NCI-H128 (cell line): Measurements from ENCODE around the gene DBNL.

Source experiments
- DNase-seq: peaks from one replicate; lab custom pipeline; 2025; ENCODE audit not compliant: unreplicated experiment; lab: John Stamatoyannopoulos, UW

The DBNL gene

GRCh38 chr7:44108768-44109750 lies 64.6 kb downstream of the DBNL start:
- DNase-seq = no peak

DNA sequence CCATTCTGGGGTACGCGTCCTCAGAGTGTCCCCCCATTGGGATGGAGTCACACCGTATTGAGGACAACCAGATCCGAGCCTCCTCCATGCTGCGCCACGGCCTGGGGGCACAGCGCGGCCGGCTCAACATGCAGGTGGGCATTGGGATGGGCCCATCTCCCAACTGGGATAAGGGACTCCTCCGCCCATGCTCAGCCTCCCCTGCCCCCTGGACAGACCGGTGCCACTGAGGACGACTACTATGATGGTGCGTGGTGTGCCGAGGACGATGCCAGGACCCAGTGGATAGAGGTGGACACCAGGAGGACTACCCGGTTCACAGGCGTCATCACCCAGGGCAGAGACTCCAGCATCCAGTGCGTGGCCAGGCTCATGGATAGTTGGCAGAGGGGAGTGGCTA lies 65.5 kb downstream of the DBNL start:
- DNase-seq = no peak

DNA sequence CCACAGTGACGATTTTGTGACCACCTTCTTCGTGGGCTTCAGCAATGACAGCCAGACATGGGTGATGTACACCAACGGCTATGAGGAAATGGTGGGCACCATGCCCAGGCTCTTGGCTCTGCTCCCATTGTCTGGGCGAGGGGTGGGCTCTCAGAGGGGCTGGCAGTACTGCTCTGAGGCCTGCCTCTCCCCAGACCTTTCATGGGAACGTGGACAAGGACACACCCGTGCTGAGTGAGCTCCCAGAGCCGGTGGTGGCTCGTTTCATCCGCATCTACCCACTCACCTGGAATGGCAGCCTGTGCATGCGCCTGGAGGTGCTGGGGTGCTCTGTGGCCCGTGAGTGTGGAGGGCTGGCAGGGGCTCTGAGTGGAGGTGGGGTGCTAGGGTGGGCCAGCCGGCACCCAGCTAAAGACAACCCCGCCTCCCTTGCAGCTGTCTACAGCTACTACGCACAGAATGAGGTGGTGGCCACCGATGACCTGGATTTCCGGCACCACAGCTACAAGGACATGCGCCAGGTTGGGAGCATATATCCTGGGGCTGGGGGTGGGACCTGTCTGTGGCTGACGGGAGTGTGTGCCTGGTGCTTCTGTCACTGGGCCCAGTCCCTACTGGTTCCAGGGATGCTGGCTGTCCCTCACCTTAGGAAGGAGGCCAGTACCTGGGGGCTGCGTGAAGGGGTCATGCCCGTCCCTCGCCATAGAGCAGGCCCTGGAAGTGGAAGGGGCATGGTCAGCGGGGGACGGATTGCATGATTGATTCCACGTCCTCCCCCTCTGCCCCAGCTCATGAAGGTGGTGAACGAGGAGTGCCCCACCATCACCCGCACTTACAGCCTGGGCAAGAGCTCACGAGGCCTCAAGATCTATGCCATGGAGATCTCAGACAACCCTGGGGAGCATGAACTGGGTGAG lies 66.5 kb downstream of the DBNL start:
- no peak for DNase-seq
